Measurements from ENCODE around the gene ZNF366. TPM values are rescaled to one million over a fixed set of nuclear protein-coding genes. Genes with fewer than 3 reads are reported as not detected.

The ZNF366 gene
- total and polyA plus RNA-seq, 3 donors from 2014 or later, result 0.96 to 2.2 (median 1.4) TPM

GRCh38 chr5:72440207-72440638 lies 67.0 kb downstream of the ZNF366 start:
- intact Hi-C loops (cut with DNase I; ENCODE audit: low total_unique reads), result no loop called here
- Histone ChIP-seq H3K4me1 (peaks cover 14% of the 10 kb centered on the region), H3K4me3 (no peak overlapping the region), H3K36me3 (ENCODE audit: low read depth, missing control alignments) (no peaks in the 10 kb centered on the region), H3K27ac (no peak overlapping the region), H3K27me3 (no peaks in the 10 kb centered on the region), H3K9me3 (no peaks in the 10 kb centered on the region)
- no peak for DNase-seq
- WGBS, 2 donors, result 62 to 76% methylated on average over 1 of the region's 1 CpG
- no peak for TF ChIP-seq POLR2A (IDR thresholded peaks at IDR 0.05)
- TF ChIP-seq, protein P1, sequence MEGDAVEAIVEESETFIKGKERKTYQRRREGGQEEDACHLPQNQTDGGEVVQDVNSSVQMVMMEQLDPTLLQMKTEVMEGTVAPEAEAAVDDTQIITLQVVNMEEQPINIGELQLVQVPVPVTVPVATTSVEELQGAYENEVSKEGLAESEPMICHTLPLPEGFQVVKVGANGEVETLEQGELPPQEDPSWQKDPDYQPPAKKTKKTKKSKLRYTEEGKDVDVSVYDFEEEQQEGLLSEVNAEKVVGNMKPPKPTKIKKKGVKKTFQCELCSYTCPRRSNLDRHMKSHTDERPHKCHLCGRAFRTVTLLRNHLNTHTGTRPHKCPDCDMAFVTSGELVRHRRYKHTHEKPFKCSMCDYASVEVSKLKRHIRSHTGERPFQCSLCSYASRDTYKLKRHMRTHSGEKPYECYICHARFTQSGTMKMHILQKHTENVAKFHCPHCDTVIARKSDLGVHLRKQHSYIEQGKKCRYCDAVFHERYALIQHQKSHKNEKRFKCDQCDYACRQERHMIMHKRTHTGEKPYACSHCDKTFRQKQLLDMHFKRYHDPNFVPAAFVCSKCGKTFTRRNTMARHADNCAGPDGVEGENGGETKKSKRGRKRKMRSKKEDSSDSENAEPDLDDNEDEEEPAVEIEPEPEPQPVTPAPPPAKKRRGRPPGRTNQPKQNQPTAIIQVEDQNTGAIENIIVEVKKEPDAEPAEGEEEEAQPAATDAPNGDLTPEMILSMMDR (IDR thresholded peaks at IDR 0.05), result no peak

DNA sequence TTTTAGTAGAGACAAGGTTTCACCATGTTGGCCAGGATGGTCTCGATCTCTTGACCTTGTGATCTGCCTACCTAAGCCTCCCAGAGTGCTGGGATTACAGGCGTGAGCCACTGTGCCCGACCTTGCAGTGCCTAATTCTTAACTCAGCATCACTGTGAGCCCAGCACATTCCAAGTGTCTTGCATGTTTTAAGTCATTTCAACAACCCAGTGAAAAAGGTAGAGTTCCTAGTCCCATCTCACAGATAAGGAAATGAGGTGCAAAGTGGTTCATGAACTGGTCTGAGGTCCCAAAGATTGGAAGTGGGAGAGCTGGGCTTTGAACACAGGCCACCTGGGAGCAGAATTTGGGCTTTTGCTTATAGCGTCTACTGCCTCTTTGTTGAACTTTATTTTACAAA lies 68.0 kb downstream of the ZNF366 start:
- Histone ChIP-seq H3K36me3 (ENCODE audit: low read depth, missing control alignments) (no peaks in the 10 kb centered on the region), H3K27me3 (no peaks in the 10 kb centered on the region), H3K9me3 (no peaks in the 10 kb centered on the region), H3K4me3 (no peak overlapping the region), H3K4me1 (peaks cover 14% of the 10 kb centered on the region), H3K27ac (peak overlapping the region in 1 of 2 donors; percentile 45)
- DNase-seq, result no peak
- intact Hi-C loops (cut with DNase I; ENCODE audit: low total_unique reads), result no loop called here
- TF ChIP-seq POLR2A (IDR thresholded peaks at IDR 0.05), result no peak
- TF ChIP-seq, protein P1 (IDR thresholded peaks at IDR 0.05), result no peak
- WGBS, 2 donors, result 76 to 89% methylated on average over 4 of the region's 4 CpGs

DNA sequence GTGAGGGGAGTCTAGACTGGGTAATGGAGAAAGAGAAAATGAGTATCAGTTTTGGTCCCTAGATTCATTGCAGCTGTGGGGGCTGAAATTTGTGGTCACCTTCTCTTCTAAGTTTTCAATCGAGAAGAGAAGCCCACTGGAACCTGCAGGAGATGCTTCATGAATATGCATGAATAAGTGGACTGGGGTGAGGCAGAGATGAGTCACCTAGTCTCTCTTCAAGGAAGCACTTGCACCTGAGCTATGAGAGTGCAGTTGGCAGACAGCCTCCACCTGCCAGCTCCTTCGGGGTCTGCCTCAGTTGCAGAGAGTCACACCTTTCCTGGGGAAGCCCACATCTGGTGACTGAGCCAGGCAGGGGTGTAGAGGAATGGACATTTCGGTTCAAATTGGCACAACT lies 69.1 kb downstream of the ZNF366 start:
- Histone ChIP-seq H3K27me3 (no peaks in the 10 kb centered on the region), H3K9me3 (no peaks in the 10 kb centered on the region), H3K4me1 (peaks cover 8% of the 10 kb centered on the region), H3K4me3 (no peak overlapping the region), H3K36me3 (ENCODE audit: low read depth, missing control alignments) (no peaks in the 10 kb centered on the region), H3K27ac (no peak overlapping the region)
- no peak for DNase-seq
- TF ChIP-seq, protein P1 (IDR thresholded peaks at IDR 0.05), result no peak
- TF ChIP-seq POLR2A (IDR thresholded peaks at IDR 0.05), result no peak
- 90 to 99% methylated on average over 2 to 3 of the region's 3 CpGs for WGBS, 2 donors
- intact Hi-C loops (cut with DNase I; ENCODE audit: low total_unique reads), result no loop called here

DNA sequence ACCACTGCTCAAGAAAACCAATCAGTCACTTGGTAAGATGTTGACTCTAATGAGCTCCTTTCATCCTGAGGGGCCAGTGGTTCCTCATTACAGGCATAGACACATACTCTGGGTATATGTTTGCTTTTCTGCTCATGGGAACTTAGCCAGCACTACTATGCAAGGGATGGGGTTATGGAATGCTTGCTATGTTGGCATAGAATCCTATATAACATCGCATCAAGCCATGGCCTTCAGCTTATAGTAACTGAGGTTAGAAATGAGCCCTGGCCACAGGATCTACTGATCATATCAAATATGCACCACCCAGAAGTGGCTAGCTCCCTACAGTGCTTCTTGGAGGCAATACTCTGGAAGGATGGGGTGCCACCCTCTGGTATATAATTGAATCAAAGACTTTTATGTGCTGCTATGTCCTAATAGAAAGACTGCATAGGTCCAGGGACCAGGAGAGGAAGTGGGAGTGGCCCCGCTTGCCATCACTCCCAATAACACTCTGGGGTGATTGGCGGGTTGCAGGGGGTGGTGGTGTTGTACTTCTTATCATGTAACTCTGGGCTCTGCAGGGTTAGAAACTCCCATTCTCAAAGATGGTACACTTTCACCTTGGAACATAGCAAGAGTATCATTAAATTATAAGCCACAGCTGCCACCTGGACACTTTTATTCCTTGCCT lies 70.3 kb downstream of the ZNF366 start:
- H3K9me3 ChIP-seq, result no peaks in the 10 kb centered on the region
- H3K27me3 ChIP-seq, result no peaks in the 10 kb centered on the region
- no peak overlapping the region for H3K27ac ChIP-seq
- TF ChIP-seq, protein P1 (IDR thresholded peaks at IDR 0.05), result no peak
- TF ChIP-seq POLR2A (IDR thresholded peaks at IDR 0.05), result no peak
- peaks cover 13% of the 10 kb centered on the region for H3K4me1 ChIP-seq
- H3K4me3 ChIP-seq, result no peak overlapping the region
- 98 to 100% methylated on average over 3 of the region's 3 CpGs for WGBS, 2 donors
- H3K36me3 ChIP-seq (ENCODE audit: low read depth, missing control alignments), result no peaks in the 10 kb centered on the region
- intact Hi-C loops (cut with DNase I; ENCODE audit: low total_unique reads), result no loop called here
- no peak for DNase-seq

Data from testis (tissue), 3 donors.